ENCODE measurements around the gene DESI1.
"Not testable (repeated sequence)": the region's sequence is repeated elsewhere in the genome, so short reads cannot be mapped to it uniquely, and the experiment has no call there.

DESI1 gene

GRCh38 chr22:41648432-41648831 lies 27.6 kb upstream of the DESI1 start:
- DNase-seq, result no peak
- no peak for TF ChIP-seq POLR2A (IDR thresholded peaks at IDR 0.05; ENCODE audit: low read length)

- no peak for TF ChIP-seq GATA1 (IDR thresholded peaks at IDR 0.05; ENCODE audit: low read depth, low read length)
- TF ChIP-seq POLR2A (IDR thresholded peaks at IDR 0.05; ENCODE audit: low read length), result no peak
- no peak for DNase-seq
These were observed 26.9 kb upstream of the DESI1 start for GRCh38 chr22:41647771-41648170.

GRCh38 chr22:41642331-41643110 lies 21.7 kb upstream of the DESI1 start:
- DNase-seq, result no peak
- TF ChIP-seq GATA1 (IDR thresholded peaks at IDR 0.05; ENCODE audit: low read depth, low read length) (no peak), POLR2A (IDR thresholded peaks at IDR 0.05; ENCODE audit: low read length) (no peak)

- no peak for DNase-seq
- TF ChIP-seq POLR2A (IDR thresholded peaks at IDR 0.05; ENCODE audit: low read length), result no peak
- no peak for TF ChIP-seq GATA1 (IDR thresholded peaks at IDR 0.05; ENCODE audit: low read depth, low read length)
These were observed 21.0 kb upstream of the DESI1 start for GRCh38 chr22:41641854-41642253.

GRCh38 chr22:41638748-41639147 lies 17.9 kb upstream of the DESI1 start:
- no peak for DNase-seq
- TF ChIP-seq GATA1 (IDR thresholded peaks at IDR 0.05; ENCODE audit: low read depth, low read length), result no peak
- no peak for TF ChIP-seq POLR2A (IDR thresholded peaks at IDR 0.05; ENCODE audit: low read length)

GRCh38 chr22:41638124-41638523 lies 17.3 kb upstream of the DESI1 start:
- TF ChIP-seq GATA1 (IDR thresholded peaks at IDR 0.05; ENCODE audit: low read depth, low read length) (no peak), POLR2A (IDR thresholded peaks at IDR 0.05; ENCODE audit: low read length) (no peak)
- no peak for DNase-seq

- not testable (repeated sequence) for DNase-seq
These were observed 16.8 kb upstream of the DESI1 start for GRCh38 chr22:41637623-41638022.

GRCh38 chr22:41636467-41636866 lies 15.6 kb upstream of the DESI1 start:
- no peak for DNase-seq
- TF ChIP-seq POLR2A (IDR thresholded peaks at IDR 0.05; ENCODE audit: low read length) (no peak), GATA1 (IDR thresholded peaks at IDR 0.05; ENCODE audit: low read depth, low read length) (no peak)

GRCh38 chr22:41634610-41635009 lies 13.8 kb upstream of the DESI1 start:
- DNase-seq, result not testable (repeated sequence)

GRCh38 chr22:41631615-41632014 lies 10.8 kb upstream of the DESI1 start:
- DNase-seq, result not testable (repeated sequence)

GRCh38 chr22:41631115-41631514 lies 10.3 kb upstream of the DESI1 start:
- DNase-seq, result not testable (repeated sequence)

- no peak for TF ChIP-seq POLR2A (IDR thresholded peaks at IDR 0.05; ENCODE audit: low read length)
- no peak for TF ChIP-seq GATA1 (IDR thresholded peaks at IDR 0.05; ENCODE audit: low read depth, low read length)
These were observed 4.7 kb upstream of the DESI1 start for GRCh38 chr22:41625577-41625976.

GRCh38 chr22:41621911-41622179 lies 1.0 kb upstream of the DESI1 start:
- TF ChIP-seq POLR2A (IDR thresholded peaks at IDR 0.05; ENCODE audit: low read length) (no peak), GATA1 (IDR thresholded peaks at IDR 0.05; ENCODE audit: low read depth, low read length) (no peak)
- DNase-seq, result no peak

More at GRCh38 chr22:41625577-41625976, 4.7 kb upstream of the DESI1 start:
- no peak for DNase-seq

GRCh38 chr22:41621099-41621910 lies 462 bp upstream of the DESI1 start, which contains the start of gene XRCC6:
Gene XRCC6, plus strand, starts transcription at chr22:41621295. Its CDS starts 710 bp downstream, at chr22:41622005.
- TF ChIP-seq POLR2A (IDR thresholded peaks at IDR 0.05; ENCODE audit: low read length) (peak; percentile 93), GATA1 (IDR thresholded peaks at IDR 0.05; ENCODE audit: low read depth, low read length) (no peak)

GRCh38 chr22:41619979-41620588 lies 759 bp downstream of the DESI1 start:
- TF ChIP-seq GATA1 (IDR thresholded peaks at IDR 0.05; ENCODE audit: low read depth, low read length) (no peak), POLR2A (IDR thresholded peaks at IDR 0.05; ENCODE audit: low read length) (no peak)
- DNase-seq, result peak; percentile 52 to 70

More at GRCh38 chr22:41621099-41621910, 462 bp upstream of the DESI1 start, which contains the start of gene XRCC6:
- peak; percentile 100 for DNase-seq
